NCI-H524 (cell line): Measurements from ENCODE around the gene SLC9A5.

Source experiments
- DNase-seq, 2 experiments: peaks; one replicate each; lab custom pipeline; 2025; lab: John Stamatoyannopoulos, UW

SLC9A5 gene

GRCh38 chr16:67311607-67312488, 63.1 kb downstream of the SLC9A5 start:
- DNase-seq: no peak

- DNase-seq: no peak
Observed at GRCh38 chr16:67312719-67313118, 63.9 kb downstream of the SLC9A5 start.

- no peak for DNase-seq
Observed at GRCh38 chr16:67317853-67318252, 69.1 kb downstream of the SLC9A5 start.
